GM10248 (cell line): ENCODE results near the gene SH2D6.
"Not testable (repeated sequence)": the region's sequence is repeated elsewhere in the genome, so short reads cannot be mapped to it uniquely, and the experiment has no call there.

ENCODE experiments used
- CTCF ChIA-PET: fragments of 300-600 bp; sonication (Branson Sonifier 250); formaldehyde crosslinking; extraction: SDS; loops from one replicate; lab custom pipeline; 2021; ENCODE audit warnings: antibody characterized with exemption; lab: Yijun Ruan, JAX
- POLR2A ChIA-PET: fragments of 350-650 bp; sonication (Branson Sonifier 250); formaldehyde crosslinking; extraction: SDS; loops from one replicate; lab custom pipeline; 2020; ENCODE audit warnings: antibody characterized with exemption; lab: Yijun Ruan, JAX
- DNase-seq: peaks from one replicate; pipeline ENCODE4 v3.0.0; 2012; ENCODE audit errors: extremely low spot score
- CTCF ChIP-seq: IDR thresholded peaks from 2 replicates; pipeline ENCODE4 v1.5.1; 2012; ENCODE audit warnings: mild to moderate bottlenecking, low read depth; ENCODE audit errors: extremely low read depth, missing control alignments, control extremely low read depth

The SH2D6 gene

GRCh38 chr2:85438201-85439024 is 19.9 kb downstream of the SH2D6 start:
- CTCF ChIA-PET = interaction anchor here (0.9 to 2.3 kb wide), 9 partner anchors 9 to 118 kb away, joined by 3 to 10 read pairs (median 5); partner anchors contain the start of gene MAT2A
- POLR2A ChIA-PET = interaction anchor here (0.9 kb wide), 1 partner anchor 100 kb away, joined by 3 read pairs; the partner anchor contains the start of gene MAT2A
- no peak for TF ChIP-seq CTCF
- no peak for DNase-seq

GRCh38 chr2:85439025-85439472 is 20.5 kb downstream of the SH2D6 start:
- no peak for DNase-seq
- ChIA-PET POLR2A (interaction anchor here (0.9 kb wide), 1 partner anchor 100 kb away, joined by 3 read pairs; the partner anchor contains the start of gene MAT2A), CTCF (interaction anchor here (1.1 to 2.3 kb wide), 4 partner anchors 19 to 118 kb away, joined by 3 to 10 read pairs (median 6); partner anchors contain the start of gene MAT2A)
- TF ChIP-seq CTCF = no peak

GRCh38 chr2:85439569-85439968 is 21.1 kb downstream of the SH2D6 start:
- POLR2A ChIA-PET, DNase-seq: not testable (repeated sequence)
- CTCF ChIA-PET = interaction anchor here (1.6 to 3.1 kb wide), 3 partner anchors 18 to 99 kb away, joined by 8 to 10 read pairs (median 9); partner anchors contain the start of gene MAT2A

GRCh38 chr2:85439986-85440385 is 21.5 kb downstream of the SH2D6 start:
- no peak for DNase-seq
- POLR2A ChIA-PET = no interaction called here
- CTCF ChIA-PET = interaction anchor here (2.3 to 3.1 kb wide), 2 partner anchors 11 to 19 kb away, joined by 7 to 9 read pairs; no protein-coding TSS in a partner anchor
- TF ChIP-seq CTCF = no peak

- no peak for TF ChIP-seq CTCF
- CTCF ChIA-PET = interaction anchor here (2.3 to 3.1 kb wide), 2 partner anchors 12 to 19 kb away, joined by 7 to 9 read pairs; no protein-coding TSS in a partner anchor
- POLR2A ChIA-PET = no interaction called here
- DNase-seq = no peak
Measured at GRCh38 chr2:85440729-85441128, 22.2 kb downstream of the SH2D6 start.

- CTCF ChIA-PET = interaction anchor here (0.8 to 3.1 kb wide), 6 partner anchors 13 to 109 kb away, joined by 3 to 9 read pairs (median 4); no protein-coding TSS in a partner anchor
- no peak for DNase-seq
- TF ChIP-seq CTCF = no peak
- POLR2A ChIA-PET = interaction anchor here (0.9 kb wide), 1 partner anchor 97 kb away, joined by 3 read pairs; the partner anchor contains the start of gene MAT2A
Measured at GRCh38 chr2:85441864-85442263, 23.4 kb downstream of the SH2D6 start.
